HG03469 (cell line): ENCODE measurements around the gene CDK2AP2.
A peak's percentile ranks its signal among the peaks of the same experiment; 100 is the strongest.
"Not testable (repeated sequence)": the region's sequence is repeated elsewhere in the genome, so short reads cannot be mapped to it uniquely, and the experiment has no call there.

Experiments used
- ATAC-seq: cut with Tn5 transposase; IDR thresholded peaks from one replicate; pipeline ENCODE4 v1.9.1; 2021; ENCODE audit warnings: mild to moderate bottlenecking, moderate library complexity, moderate number of reproducible peaks; ENCODE audit not compliant: unreplicated experiment

CDK2AP2 gene

DNA sequence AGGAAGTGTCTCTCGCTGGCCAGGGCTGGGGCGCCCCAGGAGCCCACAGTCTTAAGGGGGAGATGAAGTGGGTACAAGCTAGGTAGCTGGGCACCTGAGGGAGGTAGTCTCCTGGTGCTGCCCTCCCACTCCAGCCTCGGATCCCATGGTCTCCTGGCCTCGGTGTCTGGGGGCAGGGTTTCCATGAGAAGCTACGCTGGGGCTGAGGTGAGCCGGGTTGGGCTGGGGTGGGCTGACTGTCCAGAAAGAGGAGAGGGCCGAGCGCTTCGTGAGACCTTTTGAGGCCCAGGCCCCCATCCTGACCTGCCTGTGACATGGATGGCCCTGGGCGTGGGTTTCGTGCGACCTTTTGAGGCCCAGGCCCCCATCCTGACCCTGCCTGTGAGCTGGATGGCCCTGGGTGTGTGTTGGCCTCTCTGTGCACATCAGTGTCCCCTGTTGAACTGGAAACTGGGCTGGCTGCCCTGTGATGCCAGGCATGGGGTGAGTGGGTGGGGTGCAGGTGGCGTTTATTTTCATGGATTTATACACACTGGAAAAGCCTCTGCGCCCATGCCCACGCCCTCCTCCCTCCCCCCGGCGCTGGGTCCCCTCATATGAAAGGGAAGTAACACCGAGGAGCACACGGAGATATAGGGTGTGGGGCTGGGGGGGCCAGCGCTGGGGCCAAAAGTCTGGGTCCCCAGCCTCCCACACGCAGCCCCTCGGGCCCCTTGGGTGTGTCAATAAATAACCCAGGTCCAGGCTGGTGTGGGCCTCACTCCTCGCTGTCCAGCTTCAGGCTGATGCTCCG is 16.5 kb downstream of the CDK2AP2 start:
- ATAC-seq = no peak

DNA sequence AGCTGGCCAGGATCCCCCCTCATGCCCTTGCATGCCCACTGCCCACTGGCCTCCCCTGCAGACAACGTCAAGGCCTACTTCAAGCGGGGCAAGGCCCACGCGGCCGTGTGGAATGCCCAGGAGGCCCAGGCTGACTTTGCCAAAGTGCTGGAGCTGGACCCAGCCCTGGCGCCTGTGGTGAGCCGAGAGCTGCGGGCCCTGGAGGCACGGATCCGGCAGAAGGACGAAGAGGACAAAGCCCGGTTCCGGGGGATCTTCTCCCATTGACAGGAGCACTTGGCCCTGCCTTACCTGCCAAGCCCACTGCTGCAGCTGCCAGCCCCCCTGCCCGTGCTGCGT is 17.3 kb downstream of the CDK2AP2 start:
- no peak for ATAC-seq

DNA sequence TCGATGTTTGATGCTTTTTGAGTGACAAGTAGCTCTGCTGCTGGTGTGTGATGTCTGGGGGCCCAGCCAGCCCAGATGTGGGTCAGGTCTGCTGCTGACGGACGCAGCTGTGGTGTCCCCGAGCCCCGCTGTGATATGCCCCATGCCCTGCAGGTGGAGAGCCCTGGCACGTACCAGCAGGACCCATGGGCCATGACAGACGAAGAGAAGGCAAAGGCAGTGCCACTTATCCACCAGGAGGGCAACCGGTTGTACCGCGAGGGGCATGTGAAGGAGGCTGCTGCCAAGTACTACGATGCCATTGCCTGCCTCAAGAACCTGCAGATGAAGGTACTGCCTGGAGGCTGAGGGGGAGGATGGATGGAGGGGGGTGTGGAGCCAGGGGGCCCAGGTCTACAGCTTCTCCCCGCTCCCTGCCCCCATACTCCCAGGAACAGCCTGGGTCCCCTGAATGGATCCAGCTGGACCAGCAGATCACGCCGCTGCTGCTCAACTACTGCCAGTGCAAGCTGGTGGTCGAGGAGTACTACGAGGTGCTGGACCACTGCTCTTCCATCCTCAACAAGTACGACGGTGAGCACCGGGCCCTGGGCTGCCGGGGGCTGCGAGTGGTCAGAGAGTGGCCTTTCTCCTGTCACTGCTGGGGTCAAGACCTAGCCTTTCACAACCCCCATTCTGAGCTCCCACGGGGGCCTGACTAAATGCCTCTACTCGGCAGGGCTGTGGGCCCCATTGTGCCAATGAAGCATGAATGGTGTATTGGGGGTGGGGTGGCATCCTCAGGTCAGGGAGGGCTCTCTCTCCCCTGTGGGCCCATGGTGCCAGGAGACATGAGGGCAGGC is 17.9 kb downstream of the CDK2AP2 start:
- ATAC-seq = no peak

DNA sequence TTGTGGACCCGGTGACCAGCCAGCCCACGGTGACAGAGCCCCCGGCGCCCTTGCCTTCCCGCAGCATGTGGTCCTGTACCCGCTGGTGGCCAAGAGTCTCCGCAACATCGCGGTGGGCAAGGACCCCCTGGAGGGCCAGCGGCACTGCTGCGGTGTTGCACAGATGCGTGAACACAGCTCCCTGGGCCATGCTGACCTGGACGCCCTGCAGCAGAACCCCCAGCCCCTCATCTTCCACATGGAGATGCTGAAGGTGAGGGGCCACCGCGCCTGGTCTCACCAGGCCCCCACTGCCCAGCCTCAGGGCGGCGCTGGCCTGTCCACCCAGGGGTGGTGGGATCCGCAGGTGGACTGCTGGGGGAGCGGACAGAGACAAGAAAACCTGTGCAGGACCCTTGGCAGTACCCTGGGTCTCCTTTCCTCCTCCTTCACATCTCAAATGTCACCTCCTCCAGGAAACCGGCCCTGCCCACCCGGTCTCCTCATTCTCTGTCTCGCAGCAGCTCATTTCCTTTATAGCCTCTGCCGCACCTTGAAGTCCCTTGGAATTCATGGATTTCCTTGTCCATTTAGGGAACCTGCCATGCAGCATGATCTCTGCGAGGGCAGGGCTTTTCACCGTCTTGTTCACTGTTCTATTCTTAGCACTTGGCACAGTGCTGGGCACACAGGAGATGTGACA is 18.6 kb downstream of the CDK2AP2 start:
- no peak for ATAC-seq

DNA sequence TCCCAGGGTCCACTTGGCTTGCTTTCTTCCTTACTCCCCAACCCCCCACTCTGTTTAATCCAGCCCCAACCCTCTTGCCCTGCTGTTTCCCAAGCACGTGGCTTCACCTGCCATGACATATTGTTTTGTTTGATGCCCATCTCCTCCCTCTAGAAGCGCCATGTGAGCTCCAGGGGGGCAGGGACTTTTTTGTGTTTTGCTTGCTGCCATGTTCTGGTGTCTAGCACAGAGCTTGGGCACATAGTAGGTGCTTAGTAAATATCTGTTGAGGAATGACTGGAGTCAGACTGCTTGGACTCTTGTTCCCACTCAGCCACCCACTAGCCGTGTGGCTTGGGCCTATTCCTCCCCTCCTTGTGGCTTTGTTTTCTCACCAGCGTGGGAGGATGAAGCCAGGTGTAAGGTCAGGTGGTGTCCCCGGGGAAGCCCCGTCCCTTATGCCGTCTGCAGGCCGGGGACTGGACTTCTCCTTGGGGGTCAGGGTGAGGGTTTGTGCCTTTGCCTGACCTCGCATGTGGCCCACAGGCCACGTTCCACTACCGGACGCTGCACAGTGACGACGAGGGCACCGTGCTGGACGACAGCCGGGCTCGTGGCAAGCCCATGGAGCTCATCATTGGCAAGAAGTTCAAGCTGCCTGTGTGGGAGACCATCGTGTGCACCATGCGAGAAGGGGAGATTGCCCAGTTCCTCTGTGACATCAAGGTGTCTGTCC is 21.3 kb downstream of the CDK2AP2 start:
- no peak for ATAC-seq

DNA sequence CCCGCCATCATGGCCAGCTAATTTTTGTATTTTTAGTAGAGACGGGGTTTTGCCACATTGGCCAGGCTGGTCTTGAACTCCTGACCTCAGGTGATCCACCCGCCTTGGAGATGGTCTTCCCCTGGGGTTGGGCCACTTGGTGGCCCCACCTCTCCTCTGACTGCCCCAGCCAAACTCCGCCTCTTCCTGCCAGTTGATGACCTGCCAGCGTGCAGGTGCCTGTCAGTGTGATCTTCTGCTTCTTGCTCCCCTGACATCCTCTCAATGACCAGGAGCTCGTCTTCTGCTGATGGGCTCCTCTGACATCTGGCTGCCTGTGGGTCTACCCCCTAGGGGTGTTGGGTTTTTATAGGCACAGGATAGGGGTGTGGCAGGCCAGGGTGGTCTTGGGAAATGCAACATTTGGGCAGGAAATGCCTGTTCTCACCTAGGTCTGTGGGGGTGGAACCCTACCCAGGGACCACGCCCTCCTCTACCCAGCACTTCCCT is 22.0 kb downstream of the CDK2AP2 start:
- ATAC-seq = not testable (repeated sequence)

DNA sequence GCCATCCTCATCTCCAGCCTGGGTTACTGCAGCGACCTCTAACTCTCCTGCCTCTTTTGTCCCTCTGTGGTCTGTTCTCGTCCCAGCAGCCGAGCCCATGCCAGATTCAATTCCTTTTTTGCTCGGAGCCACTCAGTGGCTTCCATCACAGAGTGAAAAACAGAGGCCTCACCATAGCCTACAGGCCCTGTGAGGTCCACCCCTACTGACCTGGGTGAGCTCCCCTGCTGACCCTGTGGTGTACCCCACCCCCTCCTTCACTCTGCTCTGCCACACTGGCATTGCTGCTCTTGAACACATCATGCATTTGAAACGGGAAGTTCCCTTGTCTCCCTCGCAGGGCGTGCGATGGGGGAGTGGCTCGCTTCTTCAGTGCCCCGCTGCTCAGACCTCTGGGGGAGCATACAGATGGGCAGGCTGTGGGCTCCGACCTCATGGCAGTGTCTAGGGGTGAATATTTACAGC is 23.1 kb downstream of the CDK2AP2 start:
- no peak for ATAC-seq

DNA sequence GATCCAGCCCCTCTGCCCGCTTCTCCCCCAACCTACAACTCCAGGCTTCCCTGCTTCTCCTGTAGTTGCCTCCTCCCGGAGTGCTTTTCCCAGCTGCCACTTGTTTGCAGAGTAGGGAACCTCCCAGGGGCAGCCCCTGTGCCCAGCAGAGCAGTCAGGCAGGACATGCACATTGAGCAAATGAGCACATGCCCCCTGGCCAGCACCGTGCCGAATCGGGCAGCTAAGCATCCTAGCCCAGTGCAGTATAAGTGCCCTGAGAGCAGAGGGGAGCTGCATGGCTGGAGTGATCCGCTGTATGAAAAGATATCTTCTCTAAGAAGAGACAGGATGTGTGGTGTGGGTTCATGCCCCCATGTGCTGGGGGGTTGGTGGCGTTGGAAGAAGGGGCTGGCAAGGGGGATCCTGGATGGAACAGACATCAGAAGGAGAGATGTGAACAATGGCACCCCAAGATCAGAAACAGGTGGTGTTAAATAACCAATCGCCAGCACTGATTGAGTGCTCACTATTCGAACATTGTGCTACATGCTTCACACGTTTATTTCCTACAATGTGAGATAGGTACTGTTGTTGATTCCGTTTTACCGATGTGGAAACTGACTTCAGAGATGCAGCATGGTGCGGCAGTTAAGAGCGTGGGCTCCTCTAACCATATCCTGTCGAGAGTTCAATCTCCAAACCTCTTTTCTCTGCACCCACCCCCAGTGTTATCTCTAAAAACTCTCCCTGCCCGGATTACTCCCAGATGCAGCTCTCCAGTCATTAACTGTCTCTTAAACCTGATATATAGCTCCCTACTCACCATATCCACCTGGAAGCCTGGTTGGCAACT is 23.9 kb downstream of the CDK2AP2 start:
- no peak for ATAC-seq

DNA sequence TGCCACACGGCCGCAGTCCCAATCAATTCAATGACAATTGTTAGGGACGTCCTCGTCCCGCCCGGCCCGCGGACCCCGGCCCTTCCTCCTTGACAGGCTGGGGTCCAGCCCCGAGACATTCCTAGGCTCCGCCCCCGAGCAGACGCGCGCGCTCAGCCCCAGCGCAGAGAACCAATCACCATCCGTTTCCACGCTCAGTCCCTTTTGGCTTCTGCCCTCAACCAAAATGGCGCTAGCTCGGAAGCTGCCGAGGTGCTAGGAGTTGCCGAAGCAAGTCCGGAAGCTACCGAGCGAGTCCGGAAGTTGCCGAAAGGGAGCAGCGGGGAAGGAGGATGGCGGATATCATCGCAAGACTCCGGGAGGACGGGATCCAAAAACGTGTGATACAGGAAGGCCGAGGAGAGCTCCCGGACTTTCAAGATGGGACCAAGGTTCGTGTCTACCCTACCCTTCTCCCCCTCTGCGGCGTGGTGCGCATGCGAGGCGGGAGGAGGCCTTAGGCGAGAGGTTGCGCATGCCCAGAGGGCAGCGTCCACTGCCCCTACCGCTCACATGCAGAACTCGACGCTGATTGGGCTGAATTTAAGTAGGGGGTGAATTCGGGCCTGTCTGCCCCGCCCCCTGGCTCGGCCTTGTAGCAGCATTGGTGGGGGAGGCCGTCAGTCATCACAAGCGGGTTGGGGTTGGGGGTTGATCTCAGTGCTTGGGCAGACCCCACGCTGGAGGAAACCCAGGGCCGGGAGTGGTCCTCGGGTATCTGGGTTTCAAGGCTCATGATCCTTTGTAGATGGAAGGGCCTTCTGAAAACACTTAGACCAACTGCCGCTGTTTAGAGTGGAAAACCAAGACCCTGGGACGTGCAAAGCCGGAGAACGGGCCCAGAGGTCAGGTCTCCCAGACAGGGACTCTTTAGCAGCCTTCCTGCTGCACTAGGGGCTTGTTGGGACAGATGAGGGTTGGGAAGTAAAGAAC is 24.8 kb downstream of the CDK2AP2 start, which contains the start of gene AIP:
TSS of gene AIP (plus strand) at position 200 of the 972 bp plus-strand sequence. CDS start at position 333, 133 bp downstream.
- peak; percentile 37 for ATAC-seq

DNA sequence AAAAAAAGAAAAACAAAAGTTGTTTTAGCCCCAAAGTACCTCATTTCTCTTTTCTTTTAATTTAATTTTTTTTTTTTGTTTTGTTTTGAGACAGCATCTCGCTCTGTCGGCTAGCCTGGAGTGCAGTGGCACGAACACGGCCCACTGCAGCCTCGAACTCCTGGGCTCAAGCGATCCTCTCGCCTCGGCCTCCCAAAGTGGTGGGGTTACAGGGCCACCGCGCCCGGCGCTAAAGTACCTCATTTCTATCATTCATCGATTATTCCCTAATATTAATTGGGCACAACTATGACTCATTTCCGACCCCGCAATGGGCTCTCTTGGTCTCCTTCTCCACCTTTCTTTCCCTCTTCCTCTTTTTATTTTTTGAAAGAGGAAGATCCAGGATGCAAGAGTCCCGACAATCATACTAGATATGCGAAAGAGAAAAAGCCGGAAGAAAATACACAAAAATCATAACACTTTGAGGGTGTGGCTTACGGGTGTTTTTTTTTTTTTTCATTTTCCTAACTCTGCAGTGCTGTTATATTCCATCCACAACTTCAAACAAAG is 25.6 kb downstream of the CDK2AP2 start:
- no peak for ATAC-seq

DNA sequence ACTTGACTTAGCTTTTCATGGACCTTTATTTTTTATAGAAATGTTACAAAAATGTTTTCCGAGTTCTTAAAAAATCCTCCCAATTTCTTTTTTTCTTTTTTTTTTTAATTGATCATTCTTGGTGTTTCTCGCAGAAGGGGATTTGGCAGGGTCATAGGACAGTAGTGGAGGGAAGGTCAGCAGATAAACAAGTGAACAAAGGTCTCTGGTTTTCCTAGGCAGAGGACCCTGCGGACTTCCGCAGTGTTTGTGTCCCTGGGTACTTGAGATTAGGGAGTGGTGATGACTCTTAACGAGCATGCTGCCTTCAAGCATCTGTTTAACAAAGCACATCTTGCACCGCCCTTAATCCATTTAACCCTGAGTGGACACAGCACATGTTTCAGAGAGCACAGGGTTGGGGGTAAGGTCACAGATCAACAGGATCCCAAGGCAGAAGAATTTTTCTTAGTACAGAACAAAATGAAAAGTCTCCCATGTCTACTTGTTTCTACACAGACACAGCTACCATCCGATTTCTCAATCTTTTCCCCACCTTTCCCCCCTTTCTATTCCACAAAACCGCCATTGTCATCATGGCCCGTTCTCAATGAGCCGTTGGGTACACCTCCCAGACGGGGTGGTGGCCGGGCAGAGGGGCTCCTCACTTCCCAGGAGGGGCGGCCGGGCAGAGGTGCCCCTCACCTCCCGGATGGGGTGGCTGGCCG is 30.5 kb downstream of the CDK2AP2 start:
- not testable (repeated sequence) for ATAC-seq

DNA sequence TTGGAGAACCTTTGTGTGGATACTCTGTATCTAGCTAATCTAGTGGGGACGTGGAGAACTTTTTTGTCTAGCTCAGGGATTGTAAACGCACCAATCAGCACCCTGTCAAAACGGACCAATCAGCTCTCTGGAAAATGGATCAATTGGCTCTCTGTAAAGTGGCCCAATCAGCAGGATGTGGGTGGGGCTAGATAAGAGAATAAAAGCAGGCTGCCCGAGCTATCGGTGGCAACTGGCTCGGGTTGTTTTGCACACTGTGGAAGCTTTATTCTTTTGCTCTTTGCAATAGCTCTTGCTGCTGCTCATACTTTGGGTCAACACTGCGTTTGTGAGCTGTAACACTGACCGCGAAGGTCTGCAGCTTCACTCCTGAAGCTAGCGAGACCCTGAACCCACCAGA is 31.3 kb downstream of the CDK2AP2 start:
- ATAC-seq = not testable (repeated sequence)

DNA sequence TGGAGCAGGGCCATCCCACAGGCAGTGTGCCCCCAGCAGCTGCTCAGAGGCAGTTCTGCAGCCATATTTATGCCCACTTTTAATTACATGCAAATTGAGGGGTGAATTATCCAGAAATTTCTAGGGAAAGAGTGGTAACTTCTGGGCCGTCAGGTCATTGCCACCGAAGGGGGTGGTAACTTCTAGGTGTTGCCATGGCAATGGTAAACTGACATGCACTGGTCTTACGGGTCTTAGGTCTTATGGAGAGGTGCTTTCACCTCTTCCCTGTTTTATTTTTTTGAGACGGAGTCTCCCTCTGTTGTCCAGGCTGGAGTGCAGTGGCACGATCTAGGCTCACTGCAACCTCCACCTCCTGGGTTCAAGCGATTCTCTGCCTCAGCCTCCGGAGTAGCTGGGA is 35.1 kb downstream of the CDK2AP2 start:
- no peak for ATAC-seq

DNA sequence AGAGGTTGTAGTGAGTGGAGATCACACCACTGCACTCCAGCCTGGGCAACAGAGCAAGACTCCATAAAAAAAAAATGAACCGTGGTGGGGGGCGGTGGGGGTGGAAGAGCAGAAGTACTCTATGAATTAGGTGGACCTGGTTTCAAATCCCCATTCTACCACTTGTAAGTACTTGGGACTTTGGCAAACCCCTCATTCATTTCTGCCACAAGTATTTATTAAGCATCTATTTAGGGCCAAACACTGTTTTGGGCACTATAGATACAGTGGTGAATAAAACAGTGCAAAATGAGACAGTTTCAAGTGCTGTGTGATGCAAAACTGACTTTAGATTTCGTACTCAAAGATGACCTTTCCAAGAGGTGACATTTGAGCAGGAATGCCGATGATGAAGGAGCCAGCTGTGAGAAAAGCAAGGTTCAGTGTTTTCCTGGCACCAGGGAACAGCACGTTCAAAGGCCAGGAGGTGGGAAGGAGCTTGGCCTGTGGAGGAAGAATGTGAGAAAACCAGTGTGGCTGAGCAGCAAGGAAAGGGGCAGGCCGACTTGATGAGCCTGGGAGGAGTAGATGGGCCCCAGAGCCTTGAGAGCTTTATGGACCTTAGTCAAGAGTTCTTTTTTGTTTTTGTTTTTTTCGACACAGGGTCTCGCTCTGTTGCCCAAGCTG is 37.5 kb downstream of the CDK2AP2 start:
- no peak for ATAC-seq

DNA sequence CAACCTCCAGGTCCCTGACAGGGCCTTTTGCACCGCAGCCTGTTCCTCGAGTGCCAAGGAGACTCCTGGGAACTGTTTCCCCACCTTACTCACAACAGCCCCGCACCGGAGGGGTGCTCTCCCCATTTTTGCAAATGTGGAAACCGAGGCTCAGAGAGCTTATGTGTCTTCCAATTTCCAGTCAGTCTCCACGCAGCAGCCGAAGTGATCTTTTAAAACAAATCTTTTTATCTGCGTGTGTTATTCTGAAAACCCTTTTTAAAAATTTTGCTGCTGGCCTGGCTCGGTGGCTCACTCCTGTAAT is 38.5 kb downstream of the CDK2AP2 start:
- no peak for ATAC-seq

DNA sequence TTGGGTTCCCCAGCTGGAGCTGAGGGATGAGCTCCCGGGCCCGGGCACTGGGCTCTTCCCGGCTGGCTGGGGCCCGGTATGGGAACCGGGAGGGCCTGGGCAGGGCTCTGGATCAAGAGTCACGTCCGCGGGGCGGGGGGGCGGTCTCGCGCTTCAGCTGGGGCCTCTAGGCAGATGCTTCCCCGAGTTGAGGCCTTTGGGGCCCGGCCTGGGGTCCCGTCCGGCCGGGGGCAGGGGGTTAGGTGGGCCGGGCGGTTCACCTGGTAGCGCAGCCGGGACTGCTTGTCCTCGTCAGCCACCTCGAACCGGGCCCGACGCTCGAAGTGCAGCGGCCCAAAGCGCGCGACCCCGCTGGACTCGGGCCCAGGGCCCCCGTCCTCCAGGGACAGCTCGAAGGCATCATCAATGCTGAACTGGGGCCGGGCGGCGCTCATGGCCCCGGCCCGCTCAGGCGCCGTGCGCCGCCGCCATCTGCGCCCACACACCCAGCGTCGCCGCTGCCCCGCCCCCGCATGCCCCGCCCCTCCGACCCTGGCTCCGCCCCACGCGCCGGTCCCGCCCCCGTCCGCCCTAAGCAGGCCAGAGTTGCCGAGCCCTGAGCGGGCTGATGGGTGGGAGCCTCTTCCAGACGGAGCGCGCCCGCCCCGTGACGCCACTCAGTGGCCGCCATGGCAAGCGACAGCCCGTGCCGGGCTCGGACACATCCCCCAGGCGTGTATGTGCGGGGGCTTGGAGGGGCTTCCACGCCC is 39.0 kb downstream of the CDK2AP2 start, which contains the start of gene TMEM134:
TSS of gene TMEM134 (minus strand) at position 493 of the 749 bp plus-strand sequence. CDS start at position 434, 59 bp downstream.
- peak; percentile 63 for ATAC-seq

DNA sequence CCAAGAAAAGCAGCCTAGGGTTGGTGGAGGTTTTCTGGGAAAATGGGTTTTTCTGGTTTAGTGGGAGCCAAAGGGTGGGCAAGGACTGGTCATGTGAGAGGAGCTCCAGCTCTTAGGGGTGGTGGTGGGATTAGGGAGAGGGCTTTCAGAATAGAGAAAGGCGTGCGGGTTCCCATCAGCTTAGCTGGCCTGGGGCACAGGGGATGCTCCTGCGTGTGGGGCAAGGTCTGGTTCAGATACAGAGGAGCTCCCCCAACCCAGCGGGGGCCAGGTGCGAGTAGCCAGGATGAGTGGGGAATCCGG is 39.6 kb downstream of the CDK2AP2 start:
- ATAC-seq = no peak
